GM10248 (cell line): ENCODE results near the gene ZDHHC1.

Experiments used
- CTCF ChIA-PET: fragments of 300-600 bp; sonication (Branson Sonifier 250); formaldehyde crosslinking; extraction: SDS; loops from one replicate; lab custom pipeline; 2021; ENCODE audit warnings: antibody characterized with exemption; lab: Yijun Ruan, JAX
- POLR2A ChIA-PET: fragments of 350-650 bp; sonication (Branson Sonifier 250); formaldehyde crosslinking; extraction: SDS; loops from one replicate; lab custom pipeline; 2020; ENCODE audit warnings: antibody characterized with exemption; lab: Yijun Ruan, JAX
- DNase-seq: peaks from one replicate; pipeline ENCODE4 v3.0.0; 2012; ENCODE audit errors: extremely low spot score
- TF ChIP-seq, protein P1 (sequence below): IDR thresholded peaks from 2 replicates; pipeline ENCODE4 v1.5.1; 2012; ENCODE audit warnings: mild to moderate bottlenecking, low read depth; ENCODE audit errors: extremely low read depth, missing control alignments, control extremely low read depth

The ZDHHC1 gene

DNA sequence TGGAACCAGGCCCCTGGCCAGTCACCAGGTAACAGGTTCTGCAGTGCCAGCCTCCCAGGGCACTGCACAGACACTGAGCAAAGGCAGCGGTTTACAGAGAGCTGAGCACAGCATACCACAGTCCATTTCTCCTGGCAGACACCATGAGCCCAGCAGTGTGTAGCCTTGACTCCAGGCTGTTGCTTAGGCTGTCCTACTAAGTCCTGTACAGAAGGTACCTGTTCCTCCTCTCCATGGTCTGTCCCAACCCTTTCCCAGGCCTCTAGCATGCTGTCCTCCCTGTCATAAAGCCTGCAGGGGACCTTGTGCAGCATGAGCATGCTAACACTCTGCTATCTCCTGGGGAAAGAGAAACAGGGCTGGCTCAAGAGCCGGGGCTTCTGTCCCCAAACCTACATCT, 44.7 kb upstream of the ZDHHC1 start:
- ChIA-PET CTCF (interaction anchor here (1.9 to 10.4 kb wide), 4 partner anchors 11 to 34 kb away, joined by 7 to 118 read pairs (median 36); partner anchors contain the start of genes AGRP and ATP6V0D1), POLR2A (no interaction called here)
- DNase-seq, result no peak
- TF ChIP-seq, protein P1, sequence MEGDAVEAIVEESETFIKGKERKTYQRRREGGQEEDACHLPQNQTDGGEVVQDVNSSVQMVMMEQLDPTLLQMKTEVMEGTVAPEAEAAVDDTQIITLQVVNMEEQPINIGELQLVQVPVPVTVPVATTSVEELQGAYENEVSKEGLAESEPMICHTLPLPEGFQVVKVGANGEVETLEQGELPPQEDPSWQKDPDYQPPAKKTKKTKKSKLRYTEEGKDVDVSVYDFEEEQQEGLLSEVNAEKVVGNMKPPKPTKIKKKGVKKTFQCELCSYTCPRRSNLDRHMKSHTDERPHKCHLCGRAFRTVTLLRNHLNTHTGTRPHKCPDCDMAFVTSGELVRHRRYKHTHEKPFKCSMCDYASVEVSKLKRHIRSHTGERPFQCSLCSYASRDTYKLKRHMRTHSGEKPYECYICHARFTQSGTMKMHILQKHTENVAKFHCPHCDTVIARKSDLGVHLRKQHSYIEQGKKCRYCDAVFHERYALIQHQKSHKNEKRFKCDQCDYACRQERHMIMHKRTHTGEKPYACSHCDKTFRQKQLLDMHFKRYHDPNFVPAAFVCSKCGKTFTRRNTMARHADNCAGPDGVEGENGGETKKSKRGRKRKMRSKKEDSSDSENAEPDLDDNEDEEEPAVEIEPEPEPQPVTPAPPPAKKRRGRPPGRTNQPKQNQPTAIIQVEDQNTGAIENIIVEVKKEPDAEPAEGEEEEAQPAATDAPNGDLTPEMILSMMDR, result no peak

DNA sequence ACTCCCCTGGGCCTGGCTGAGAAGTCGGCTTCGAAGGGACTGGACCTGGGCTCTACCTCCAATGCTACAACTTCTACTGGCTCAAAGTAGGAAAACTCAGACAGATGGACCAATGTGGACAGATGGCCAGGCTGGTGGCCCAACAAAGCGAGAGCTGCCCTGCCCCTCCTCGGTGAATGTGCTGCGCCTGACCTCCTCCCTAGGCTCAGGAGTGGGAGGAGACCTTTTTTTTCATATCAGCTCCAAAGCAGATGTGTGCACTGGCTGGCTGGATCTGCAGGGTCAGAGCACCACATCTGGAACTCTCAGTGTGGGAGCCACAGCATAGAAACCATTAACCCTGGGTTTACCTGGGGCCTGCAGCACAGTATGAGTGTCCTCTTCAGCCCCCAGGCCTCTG, 43.9 kb upstream of the ZDHHC1 start:
- ChIA-PET POLR2A (no interaction called here), CTCF (interaction anchor here (1.9 to 10.4 kb wide), 3 partner anchors 10 to 33 kb away, joined by 7 to 118 read pairs (median 15); no protein-coding TSS in a partner anchor)
- DNase-seq, result no peak
- TF ChIP-seq, protein P1, result no peak

DNA sequence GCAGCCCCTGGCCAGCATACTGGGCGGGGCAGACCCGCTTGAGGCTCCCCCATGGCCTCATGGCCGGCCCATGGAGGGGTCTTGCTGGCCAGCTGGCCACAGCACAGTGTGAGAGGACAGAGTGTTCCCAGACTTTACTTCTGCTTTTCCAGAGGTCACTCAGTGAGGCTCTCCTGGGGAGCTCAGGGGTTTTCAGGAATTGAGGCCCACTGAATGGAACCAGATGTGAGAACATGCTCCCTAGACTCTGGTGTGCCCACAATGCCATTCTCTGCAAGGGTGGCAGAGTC, 43.5 kb upstream of the ZDHHC1 start:
- ChIA-PET CTCF (interaction anchor here (1.9 to 10.4 kb wide), 2 partner anchors 10 to 33 kb away, joined by 7 to 118 read pairs; no protein-coding TSS in a partner anchor), POLR2A (no interaction called here)
- DNase-seq, result no peak
- TF ChIP-seq, protein P1, result no peak

DNA sequence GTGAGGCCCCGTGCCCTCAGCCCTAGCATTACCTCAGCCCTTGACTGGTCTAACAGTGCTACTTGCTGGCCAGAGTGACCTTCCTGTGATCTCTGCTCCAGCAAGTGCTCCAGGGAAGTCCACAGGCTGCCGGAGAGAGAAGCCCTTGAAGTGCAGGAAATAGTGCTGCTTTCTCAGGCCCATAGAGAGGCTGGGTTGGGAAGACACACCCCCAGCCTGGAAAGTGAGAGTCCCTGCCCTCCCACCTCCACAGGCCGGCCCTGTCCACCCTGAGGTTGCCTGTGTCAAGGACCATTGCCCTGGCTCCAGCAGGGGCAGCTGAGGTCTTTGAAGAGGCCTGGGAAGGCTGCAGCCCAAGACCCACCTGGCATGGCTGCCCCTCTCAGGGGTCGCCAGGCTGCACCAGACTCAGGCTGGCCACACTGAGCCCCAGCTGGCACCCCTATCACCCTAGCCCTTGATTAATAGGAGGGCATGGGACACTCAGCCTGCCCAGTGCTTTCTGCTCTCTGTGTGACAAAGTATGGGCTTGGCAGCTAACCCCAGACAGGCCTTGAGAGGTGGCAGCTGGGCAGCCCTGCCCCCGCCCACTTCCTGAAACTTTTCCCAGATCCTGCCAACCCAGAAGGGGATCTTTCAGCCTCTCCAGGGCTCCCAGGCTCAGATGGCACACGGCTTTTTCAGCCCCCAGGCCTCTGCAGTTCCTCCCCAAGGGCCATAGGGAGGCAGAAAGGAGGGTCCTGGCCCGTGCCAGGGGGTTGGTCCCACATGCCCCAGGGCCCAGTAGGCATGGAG, 43.0 kb upstream of the ZDHHC1 start:
- CTCF ChIA-PET, result interaction anchor here (1.8 to 10.4 kb wide), 2 partner anchors 31 to 33 kb away, joined by 9 to 118 read pairs; no protein-coding TSS in a partner anchor
- TF ChIP-seq, protein P1, result no peak
- POLR2A ChIA-PET, result no interaction called here
- DNase-seq, result no peak

DNA sequence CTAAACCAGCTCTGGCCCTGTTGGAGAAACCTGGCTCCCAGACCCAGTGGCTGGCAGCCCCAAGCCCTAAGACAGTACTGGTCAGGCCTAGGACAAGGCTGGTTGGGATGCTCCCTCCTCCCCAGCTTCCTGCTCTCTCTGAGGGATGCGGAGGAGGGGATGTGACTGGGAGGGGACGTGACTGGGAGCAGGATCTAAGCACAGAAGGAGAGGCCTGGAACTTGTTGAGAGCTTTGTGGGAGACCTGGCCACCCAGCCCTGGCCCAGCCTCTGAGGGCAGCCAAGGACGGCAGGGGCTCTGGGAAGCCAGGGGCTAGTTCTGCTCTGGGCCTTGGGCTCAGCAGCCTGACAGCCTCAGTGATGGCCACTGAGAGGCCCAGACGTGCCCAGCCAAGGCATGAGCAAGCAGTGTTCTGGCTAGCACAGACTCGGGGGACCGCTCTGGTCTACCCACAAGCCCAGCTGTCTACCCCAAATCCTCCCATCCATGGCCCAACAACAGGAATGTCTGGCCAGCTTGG, 41.9 kb upstream of the ZDHHC1 start:
- TF ChIP-seq, protein P1, result no peak
- ChIA-PET CTCF (interaction anchor here (0.9 to 1.8 kb wide), 2 partner anchors 17 to 30 kb away, joined by 3 to 9 read pairs; no protein-coding TSS in a partner anchor), POLR2A (no interaction called here)
- DNase-seq, result no peak

DNA sequence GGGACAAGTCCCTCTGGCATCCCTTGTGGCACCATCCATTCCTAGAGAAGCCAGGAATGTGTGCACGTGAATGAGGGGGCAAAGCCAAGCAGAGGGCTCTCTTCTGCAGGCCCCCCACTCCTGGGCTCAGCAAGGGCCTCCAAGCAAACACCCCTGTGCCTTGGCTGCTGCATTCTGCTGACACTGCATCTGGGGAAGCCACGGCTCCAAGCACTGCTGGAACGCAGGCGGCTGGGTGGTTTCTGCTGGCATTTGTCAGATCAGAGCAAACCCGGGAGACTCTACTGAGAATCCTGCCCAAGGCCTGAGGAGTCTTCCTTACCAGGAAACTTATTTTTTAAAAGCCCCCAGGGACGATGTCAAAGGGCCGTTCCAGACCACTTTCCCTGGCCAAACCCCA, 41.3 kb upstream of the ZDHHC1 start:
- no peak for DNase-seq
- ChIA-PET CTCF (interaction anchor here (0.7 to 1.8 kb wide), 3 partner anchors 8 to 29 kb away, joined by 3 to 9 read pairs (median 3); no protein-coding TSS in a partner anchor), POLR2A (no interaction called here)
- TF ChIP-seq, protein P1, result no peak
